GM12878 (cell line): ENCODE data around the gene SEPTIN7. TPM values are rescaled to one million over a fixed set of nuclear protein-coding genes. Genes with fewer than 3 reads are reported as not detected.
A peak's percentile ranks its signal among the peaks of the same experiment; 100 is the strongest.

Source experiments
- ATF7 ChIP-seq: fragments of 450-650 bp; IDR thresholded peaks from 2 replicates; pipeline ENCODE4 v1.6.1; 2016; ENCODE audit warnings: low read depth, mild to moderate bottlenecking
- DPF2 ChIP-seq: fragments of 450-650 bp; IDR thresholded peaks from 2 replicates; pipeline ENCODE4 v1.6.1; 2017; ENCODE audit warnings: mild to moderate bottlenecking
- IKZF1 ChIP-seq: fragments of 450-650 bp; conservative IDR thresholded peaks from 2 replicates; pipeline ENCODE4 v1.6.1; 2017; ENCODE audit warnings: antibody characterized with exemption, mild to moderate bottlenecking
- KLF5 ChIP-seq: fragments of 450-650 bp; IDR thresholded peaks from 2 replicates; pipeline ENCODE4 v1.6.1; 2014; ENCODE audit warnings: mild to moderate bottlenecking; ENCODE audit not compliant: partially characterized antibody
- LARP7 ChIP-seq: fragments of 450-650 bp; IDR thresholded peaks from 2 replicates; pipeline ENCODE4 v1.6.1; 2017; ENCODE audit warnings: mild to moderate bottlenecking
- MTA3 ChIP-seq: IDR thresholded peaks from 2 replicates; pipeline ENCODE4 v1.6.1; 2012; ENCODE audit warnings: low read length, inconsistent platforms, borderline replicate concordance
- PAX8 ChIP-seq: fragments of 450-650 bp; IDR thresholded peaks from 2 replicates; pipeline ENCODE4 v1.6.1; 2017; ENCODE audit warnings: mild to moderate bottlenecking, moderate library complexity
- PML ChIP-seq: IDR thresholded peaks from 2 replicates; pipeline ENCODE4 v1.6.1; 2012; ENCODE audit warnings: low read length, inconsistent platforms
- POLR2A ChIP-seq: IDR thresholded peaks from 2 replicates; pipeline ENCODE4 v1.6.1; 2011; ENCODE audit warnings: low read depth, mild to moderate bottlenecking, low read length
- POLR2AphosphoS5 ChIP-seq: IDR thresholded peaks from 2 replicates; pipeline ENCODE4 v1.6.1; 2011; ENCODE audit warnings: mild to moderate bottlenecking, low read length, inconsistent platforms
- RAD21 ChIP-seq: IDR thresholded peaks from 2 replicates; pipeline ENCODE4 v1.6.1; 2011; ENCODE audit warnings: mild to moderate bottlenecking, low read depth, low read length, moderate library complexity; ENCODE audit not compliant: insufficient read depth
- SIX5 ChIP-seq: IDR thresholded peaks from 2 replicates; pipeline ENCODE4 v1.6.1; 2011; ENCODE audit warnings: mild to moderate bottlenecking, low read depth, low read length, moderate library complexity; ENCODE audit not compliant: severe bottlenecking
- SMAD5 ChIP-seq: IDR thresholded peaks from 2 replicates; pipeline ENCODE4 v1.6.1; 2016; ENCODE audit warnings: antibody characterized with exemption, low read depth
- SMARCA5 ChIP-seq: fragments of 450-650 bp; IDR thresholded peaks from 2 replicates; pipeline ENCODE4 v1.6.1; 2017; ENCODE audit warnings: mild to moderate bottlenecking
- STAT1 ChIP-seq: fragments of 450-650 bp; conservative IDR thresholded peaks from 2 replicates; pipeline ENCODE4 v1.6.1; 2014; ENCODE audit warnings: antibody characterized with exemption, mild to moderate bottlenecking
- TCF3 ChIP-seq: IDR thresholded peaks from 2 replicates; pipeline ENCODE4 v1.6.1; 2012; ENCODE audit warnings: low read depth, mild to moderate bottlenecking, low read length, borderline replicate concordance; ENCODE audit not compliant: insufficient read depth
- ZNF24 ChIP-seq: fragments of 450-650 bp; IDR thresholded peaks from 2 replicates; pipeline ENCODE4 v1.6.1; 2017; ENCODE audit warnings: antibody characterized with exemption, mild to moderate bottlenecking
- ZNF687 ChIP-seq: fragments of 450-650 bp; IDR thresholded peaks from 2 replicates; pipeline ENCODE4 v1.6.1; 2017; ENCODE audit warnings: mild to moderate bottlenecking, moderate library complexity
- polyA plus RNA-seq, 11 experiments: library from polyadenylated mRNA; depleted of rRNA in 4 of 11; unstranded in 6 of 11; stranded (reverse) in 5 of 11; fragments of >200 nt; fragmentation: Nextera tagmentation in 4 of 11; fragmentation: Illumina TruSeq in 1 of 11; extraction: Ambion mirVana in 4 of 11; extraction: Trizol in 1 of 11; gene quantifications; 1 replicate in 1 of 11; 2 replicates in 10 of 11; pipeline versions ENCODE4 v1.2.1 to v1.2.3, GENCODE V29; 2011 to 2016; ENCODE audit warnings: inconsistent platforms in 2 of 11, missing spikeins in 2 of 11, low read depth in 1 of 11
- total RNA-seq, 4 experiments: library from RNA; depleted of rRNA in 3 of 4; stranded (reverse); fragments of >200 nt in 3 of 4; fragmentation: Illumina TruSeq in 1 of 4; extraction: Trizol in 1 of 4; gene quantifications; 2 replicates each; pipeline versions ENCODE4 v1.2.1 to v1.2.3, GENCODE V29; 2013 to 2021
- TF ChIP-seq, protein P1 (sequence below): fragments of 450-650 bp; IDR thresholded peaks from 2 replicates; pipeline ENCODE4 v1.6.1; 2017; ENCODE audit warnings: mild to moderate bottlenecking, low read depth, inconsistent platforms; ENCODE audit not compliant: poor library complexity, severe bottlenecking
- TF ChIP-seq, protein P2 (sequence below): fragments of 450-650 bp; conservative IDR thresholded peaks from 2 replicates; pipeline ENCODE4 v1.6.1; 2017; ENCODE audit warnings: mild to moderate bottlenecking, moderate library complexity
- TF ChIP-seq, protein P3 (sequence below): fragments of 450-650 bp; IDR thresholded peaks from 2 replicates; pipeline ENCODE4 v1.6.1; 2017; ENCODE audit warnings: low read depth, mild to moderate bottlenecking, moderate library complexity

Gene SEPTIN7
- total and polyA plus RNA-seq, 10 of the 15 experiments (the other 5 are each of a cell fraction or from before 2014, with no cell fraction given), result 176 to 787 (median 437) TPM

DNA sequence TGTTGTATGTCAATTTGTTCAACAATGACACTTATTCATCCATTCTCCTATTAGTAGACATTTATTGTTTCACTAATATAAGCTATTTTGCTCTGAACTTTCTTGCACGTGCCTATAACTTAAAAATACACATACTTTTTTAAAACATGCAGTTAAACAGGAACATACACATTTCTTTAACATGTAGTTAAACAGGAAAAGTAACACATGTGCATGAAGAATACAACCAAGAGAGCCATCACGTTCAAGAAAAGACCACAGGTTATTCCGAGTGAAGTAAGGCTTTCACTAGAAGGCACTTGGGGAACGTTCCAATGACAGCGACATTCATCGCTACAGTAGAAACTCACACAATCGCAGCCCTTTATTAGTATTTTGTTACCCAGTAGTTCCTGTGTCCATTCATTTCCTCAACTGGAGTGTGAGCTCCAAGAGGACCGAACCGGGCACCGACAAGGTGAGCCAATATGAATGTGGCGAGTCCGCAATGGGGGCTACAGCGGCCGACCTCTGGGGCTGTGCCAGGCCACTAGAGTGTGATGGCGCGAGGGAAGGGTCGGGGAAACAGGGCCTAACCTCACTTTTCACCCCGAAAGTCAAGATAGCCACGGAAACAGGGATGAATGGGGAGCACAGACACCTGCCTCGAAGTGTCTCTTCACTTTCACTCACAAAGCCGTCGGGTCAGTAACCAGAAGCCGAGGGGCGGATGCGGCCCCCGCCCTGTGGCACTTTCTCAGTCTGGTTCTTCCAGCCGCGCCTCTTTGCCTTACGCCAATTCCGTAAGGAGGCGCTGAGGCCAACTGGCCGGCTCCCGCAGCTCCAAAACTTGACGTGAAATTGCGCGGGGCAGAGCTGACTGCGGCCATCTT is 775 bp upstream of the SEPTIN7 start (continued):
- TF ChIP-seq, protein P1, sequence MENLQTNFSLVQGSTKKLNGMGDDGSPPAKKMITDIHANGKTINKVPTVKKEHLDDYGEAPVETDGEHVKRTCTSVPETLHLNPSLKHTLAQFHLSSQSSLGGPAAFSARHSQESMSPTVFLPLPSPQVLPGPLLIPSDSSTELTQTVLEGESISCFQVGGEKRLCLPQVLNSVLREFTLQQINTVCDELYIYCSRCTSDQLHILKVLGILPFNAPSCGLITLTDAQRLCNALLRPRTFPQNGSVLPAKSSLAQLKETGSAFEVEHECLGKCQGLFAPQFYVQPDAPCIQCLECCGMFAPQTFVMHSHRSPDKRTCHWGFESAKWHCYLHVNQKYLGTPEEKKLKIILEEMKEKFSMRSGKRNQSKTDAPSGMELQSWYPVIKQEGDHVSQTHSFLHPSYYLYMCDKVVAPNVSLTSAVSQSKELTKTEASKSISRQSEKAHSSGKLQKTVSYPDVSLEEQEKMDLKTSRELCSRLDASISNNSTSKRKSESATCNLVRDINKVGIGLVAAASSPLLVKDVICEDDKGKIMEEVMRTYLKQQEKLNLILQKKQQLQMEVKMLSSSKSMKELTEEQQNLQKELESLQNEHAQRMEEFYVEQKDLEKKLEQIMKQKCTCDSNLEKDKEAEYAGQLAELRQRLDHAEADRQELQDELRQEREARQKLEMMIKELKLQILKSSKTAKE, result peak; percentile 54
- TF ChIP-seq POLR2AphosphoS5 (peak; percentile 88), ZNF687 (peak; percentile 59), STAT1 (0 out of 2 replicates have a peak, but pooled peaks have one; percentile 19), DPF2 (peak; percentile 65), PML (0 out of 2 replicates have a peak, but pooled peaks have one; percentile 66), RAD21 (0 out of 2 replicates have a peak, but pooled peaks have one; percentile 5), PAX8 (0 out of 2 replicates have a peak, but pooled peaks have one; percentile 26), LARP7 (peak; percentile 85), ZNF24 (0 out of 2 replicates have a peak, but pooled peaks have one; percentile 58), SMAD5 (peak; percentile 78; the same call in 1 of the 2 replicates), IKZF1 (peak; percentile 66), ATF7 (no peak), MTA3 (peak; percentile 49; the same call in 1 of the 2 replicates), SIX5 (no peak), SMARCA5 (0 out of 2 replicates have a peak, but pooled peaks have one; percentile 48), POLR2A (peak; percentile 83), TCF3 (peak; percentile 40; the same call in 1 of the 2 replicates), KLF5 (no peak)
- TF ChIP-seq, protein P2, sequence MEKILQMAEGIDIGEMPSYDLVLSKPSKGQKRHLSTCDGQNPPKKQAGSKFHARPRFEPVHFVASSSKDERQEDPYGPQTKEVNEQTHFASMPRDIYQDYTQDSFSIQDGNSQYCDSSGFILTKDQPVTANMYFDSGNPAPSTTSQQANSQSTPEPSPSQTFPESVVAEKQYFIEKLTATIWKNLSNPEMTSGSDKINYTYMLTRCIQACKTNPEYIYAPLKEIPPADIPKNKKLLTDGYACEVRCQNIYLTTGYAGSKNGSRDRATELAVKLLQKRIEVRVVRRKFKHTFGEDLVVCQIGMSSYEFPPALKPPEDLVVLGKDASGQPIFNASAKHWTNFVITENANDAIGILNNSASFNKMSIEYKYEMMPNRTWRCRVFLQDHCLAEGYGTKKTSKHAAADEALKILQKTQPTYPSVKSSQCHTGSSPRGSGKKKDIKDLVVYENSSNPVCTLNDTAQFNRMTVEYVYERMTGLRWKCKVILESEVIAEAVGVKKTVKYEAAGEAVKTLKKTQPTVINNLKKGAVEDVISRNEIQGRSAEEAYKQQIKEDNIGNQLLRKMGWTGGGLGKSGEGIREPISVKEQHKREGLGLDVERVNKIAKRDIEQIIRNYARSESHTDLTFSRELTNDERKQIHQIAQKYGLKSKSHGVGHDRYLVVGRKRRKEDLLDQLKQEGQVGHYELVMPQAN, result peak; percentile 70
- TF ChIP-seq, protein P3, sequence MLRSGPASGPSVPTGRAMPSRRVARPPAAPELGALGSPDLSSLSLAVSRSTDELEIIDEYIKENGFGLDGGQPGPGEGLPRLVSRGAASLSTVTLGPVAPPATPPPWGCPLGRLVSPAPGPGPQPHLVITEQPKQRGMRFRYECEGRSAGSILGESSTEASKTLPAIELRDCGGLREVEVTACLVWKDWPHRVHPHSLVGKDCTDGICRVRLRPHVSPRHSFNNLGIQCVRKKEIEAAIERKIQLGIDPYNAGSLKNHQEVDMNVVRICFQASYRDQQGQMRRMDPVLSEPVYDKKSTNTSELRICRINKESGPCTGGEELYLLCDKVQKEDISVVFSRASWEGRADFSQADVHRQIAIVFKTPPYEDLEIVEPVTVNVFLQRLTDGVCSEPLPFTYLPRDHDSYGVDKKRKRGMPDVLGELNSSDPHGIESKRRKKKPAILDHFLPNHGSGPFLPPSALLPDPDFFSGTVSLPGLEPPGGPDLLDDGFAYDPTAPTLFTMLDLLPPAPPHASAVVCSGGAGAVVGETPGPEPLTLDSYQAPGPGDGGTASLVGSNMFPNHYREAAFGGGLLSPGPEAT, result peak; percentile 27; the same call in 1 of the 2 replicates
